Lung (tissue), 12 donors: ENCODE measurements around the gene HOXB5. TPM values are rescaled to one million over a fixed set of nuclear protein-coding genes. Genes with fewer than 3 reads are reported as not detected.

Experiments
- ATAC-seq: fragments of 200-7000 bp; cut with Tn5 transposase; one replicate; pipeline ENCODE4 v1.9.1; 2020; ENCODE audit warnings: moderate number of reproducible peaks; ENCODE audit not compliant: insufficient read depth, low FRiP score
- DNase-seq, 3 donors: peaks; one replicate each; pipeline ENCODE4 v3.0.0-alpha.2; 2013 to 2017
- H3K27ac ChIP-seq, 2 donors: one replicate each; pipeline ENCODE4 v1.5.1; 2013; ENCODE audit warnings: mild to moderate bottlenecking in 2 of 2, moderate library complexity in 2 of 2, control low read depth in 1 of 2, inconsistent platforms in 1 of 2, low read depth in 1 of 2, low read length in 1 of 2
- H3K27me3 ChIP-seq, 3 donors: one replicate each; pipeline ENCODE4 v1.5.1; 2013; ENCODE audit warnings: low read length in 2 of 3; ENCODE audit not compliant: control insufficient read depth in 3 of 3, insufficient read depth in 3 of 3
- H3K36me3 ChIP-seq, 4 donors: one replicate each; pipeline ENCODE4 v1.5.1; 2013; ENCODE audit warnings: low read length in 4 of 4, mild to moderate bottlenecking in 1 of 4, moderate library complexity in 1 of 4; ENCODE audit not compliant: control insufficient read depth in 4 of 4, insufficient read depth in 4 of 4
- H3K4me1 ChIP-seq, 5 donors: one replicate each; pipeline ENCODE4 v1.5.1; 2013; ENCODE audit warnings: low read length in 5 of 5, mild to moderate bottlenecking in 2 of 5, moderate library complexity in 1 of 5; ENCODE audit not compliant: control insufficient read depth in 5 of 5, insufficient read depth in 5 of 5
- H3K4me3 ChIP-seq: one replicate; pipeline ENCODE4 v1.5.1; 2013; ENCODE audit warnings: mild to moderate bottlenecking, control low read depth, moderate library complexity
- H3K9ac ChIP-seq, 2 donors: one replicate each; pipeline ENCODE4 v1.5.1; 2013; ENCODE audit warnings: low read length in 2 of 2, control low read depth in 1 of 2; ENCODE audit not compliant: insufficient read depth in 1 of 2
- H3K9me3 ChIP-seq, 4 donors: one replicate each; pipeline ENCODE4 v1.5.1; 2013; ENCODE audit warnings: low read length in 3 of 4, mild to moderate bottlenecking in 1 of 4, moderate library complexity in 1 of 4; ENCODE audit not compliant: control insufficient read depth in 4 of 4, insufficient read depth in 3 of 4
- WGBS, 2 donors: extraction: QIAGEN DNeasy Blood & Tissue Kit; methylation state at CpG; one replicate each; pipeline ENCODE4 v1.1.7; 2013; 5-methylcytosine and 5-hydroxymethylcytosine counted together
- polyA plus RNA-seq, 2 donors: library from polyadenylated mRNA; stranded (reverse); fragments of 200-250 nt; gene quantifications; one replicate each; pipeline ENCODE4 v1.2.1, GENCODE V29; 2013
- total RNA-seq, 2 donors: library from RNA; depleted of rRNA in 1 of 2; stranded (reverse); fragments of >200 nt in 1 of 2; gene quantifications; one replicate each; pipeline ENCODE4 v1.2.1, GENCODE V29; 2014 to 2021
- TF ChIP-seq, protein P1 (sequence below): IDR thresholded peaks from 2 replicates; pipeline ENCODE4 v1.5.1; 2012; ENCODE audit warnings: mild to moderate bottlenecking; ENCODE audit errors: control extremely low read depth, extremely low read depth
- donor health status: control.
- donor health status: control.
- donor health status: Bipolar disorder and iron deficiency.
- donor health status: healthy.
- donor health status: DM: yes; HTN: yes; CAD: no.

Gene HOXB5
- total and polyA plus RNA-seq, 4 donors: 1.8 to 2.9 (median 2.2) TPM

DNA sequence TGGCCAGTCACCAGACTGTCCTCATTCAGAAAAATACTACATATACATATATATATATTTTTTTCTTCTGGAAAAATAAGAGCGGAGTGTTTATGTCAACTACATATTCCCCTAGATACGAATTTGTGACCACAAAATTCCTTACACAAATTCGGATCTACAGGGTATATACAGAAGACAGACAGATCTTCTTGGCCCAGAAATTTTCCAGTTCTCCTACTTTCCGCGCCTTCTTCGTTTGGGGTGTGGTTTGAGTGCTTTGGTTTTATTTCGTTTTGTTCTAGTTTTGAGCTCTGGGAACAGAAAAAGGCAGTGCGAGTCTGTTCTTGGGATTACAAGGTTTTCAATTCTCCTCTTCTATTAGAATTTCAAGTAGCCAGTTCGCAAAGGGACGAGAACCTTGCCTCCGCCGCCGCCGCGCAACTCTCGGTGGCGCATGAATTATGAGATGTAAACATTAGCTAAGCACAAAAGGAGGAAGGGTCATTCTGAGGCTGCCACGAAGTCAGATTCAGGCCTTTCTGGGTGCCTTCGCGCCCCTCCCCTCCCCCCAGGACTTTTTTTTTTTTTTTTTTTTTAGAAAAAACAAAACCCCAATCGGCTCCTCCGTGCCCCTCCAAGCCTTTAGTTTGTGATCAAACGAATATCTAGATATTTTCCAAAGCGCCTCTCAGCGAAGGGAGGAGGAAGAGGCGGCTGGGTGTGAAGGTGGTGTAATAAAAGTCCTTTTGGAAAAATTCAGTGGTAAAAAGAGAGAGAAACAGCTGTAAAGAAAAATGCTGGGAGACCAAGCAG lies 13.6 kb downstream of the HOXB5 start:
- Histone ChIP-seq H3K9ac (peak overlapping the region; percentile 41 to 97), H3K27me3 (peaks cover 4 to 49% (median 16%) of the 10 kb centered on the region in 3 donors), H3K36me3 (peaks cover 0 to 13% (median 1%) of the 10 kb centered on the region in 4 donors), H3K4me1 (peaks cover 0 to 74% (median 5%) of the 10 kb centered on the region in 5 donors), H3K27ac (peak overlapping the region in 1 of 2 donors; percentile 32), H3K4me3 (no peak overlapping the region), H3K9me3 (peaks cover 0 to 2% (median 0%) of the 10 kb centered on the region in 4 donors)
- WGBS, 2 donors: 25% methylated on average over 24 to 26 of the region's 26 CpGs
- no peak for ATAC-seq
- TF ChIP-seq, protein P1, sequence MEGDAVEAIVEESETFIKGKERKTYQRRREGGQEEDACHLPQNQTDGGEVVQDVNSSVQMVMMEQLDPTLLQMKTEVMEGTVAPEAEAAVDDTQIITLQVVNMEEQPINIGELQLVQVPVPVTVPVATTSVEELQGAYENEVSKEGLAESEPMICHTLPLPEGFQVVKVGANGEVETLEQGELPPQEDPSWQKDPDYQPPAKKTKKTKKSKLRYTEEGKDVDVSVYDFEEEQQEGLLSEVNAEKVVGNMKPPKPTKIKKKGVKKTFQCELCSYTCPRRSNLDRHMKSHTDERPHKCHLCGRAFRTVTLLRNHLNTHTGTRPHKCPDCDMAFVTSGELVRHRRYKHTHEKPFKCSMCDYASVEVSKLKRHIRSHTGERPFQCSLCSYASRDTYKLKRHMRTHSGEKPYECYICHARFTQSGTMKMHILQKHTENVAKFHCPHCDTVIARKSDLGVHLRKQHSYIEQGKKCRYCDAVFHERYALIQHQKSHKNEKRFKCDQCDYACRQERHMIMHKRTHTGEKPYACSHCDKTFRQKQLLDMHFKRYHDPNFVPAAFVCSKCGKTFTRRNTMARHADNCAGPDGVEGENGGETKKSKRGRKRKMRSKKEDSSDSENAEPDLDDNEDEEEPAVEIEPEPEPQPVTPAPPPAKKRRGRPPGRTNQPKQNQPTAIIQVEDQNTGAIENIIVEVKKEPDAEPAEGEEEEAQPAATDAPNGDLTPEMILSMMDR: no peak
- peak; percentile 86 to 93 (median 92) for DNase-seq

DNA sequence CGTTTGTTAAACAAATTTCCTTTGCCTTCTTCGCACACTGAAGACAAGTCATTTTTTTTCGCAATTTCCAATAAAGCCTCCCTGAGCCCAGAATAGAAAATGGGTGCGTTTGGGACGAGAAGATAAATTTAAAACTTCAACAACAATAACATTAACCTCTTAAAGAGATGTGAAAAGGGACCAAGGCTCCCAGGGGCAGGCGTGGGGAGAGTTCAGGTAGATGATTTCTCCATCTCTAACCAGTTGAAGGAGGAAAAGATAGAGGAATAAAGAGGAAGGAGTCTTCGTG lies 14.2 kb downstream of the HOXB5 start:
- Histone ChIP-seq H3K4me1 (peaks cover 0 to 76% (median 5%) of the 10 kb centered on the region in 5 donors), H3K27ac (no peak overlapping the region), H3K36me3 (peaks cover 0 to 18% (median 1%) of the 10 kb centered on the region in 4 donors), H3K27me3 (peaks cover 4 to 49% (median 19%) of the 10 kb centered on the region in 3 donors), H3K4me3 (no peak overlapping the region), H3K9ac (peak overlapping the region; percentile 49 to 97), H3K9me3 (peaks cover 0 to 2% (median 0%) of the 10 kb centered on the region in 4 donors)
- TF ChIP-seq, protein P1: no peak
- ATAC-seq: no peak
- WGBS, 2 donors: 17 to 19% methylated on average over 7 of the region's 7 CpGs
- DNase-seq: peak in 1 of 3 donors; percentile 78

DNA sequence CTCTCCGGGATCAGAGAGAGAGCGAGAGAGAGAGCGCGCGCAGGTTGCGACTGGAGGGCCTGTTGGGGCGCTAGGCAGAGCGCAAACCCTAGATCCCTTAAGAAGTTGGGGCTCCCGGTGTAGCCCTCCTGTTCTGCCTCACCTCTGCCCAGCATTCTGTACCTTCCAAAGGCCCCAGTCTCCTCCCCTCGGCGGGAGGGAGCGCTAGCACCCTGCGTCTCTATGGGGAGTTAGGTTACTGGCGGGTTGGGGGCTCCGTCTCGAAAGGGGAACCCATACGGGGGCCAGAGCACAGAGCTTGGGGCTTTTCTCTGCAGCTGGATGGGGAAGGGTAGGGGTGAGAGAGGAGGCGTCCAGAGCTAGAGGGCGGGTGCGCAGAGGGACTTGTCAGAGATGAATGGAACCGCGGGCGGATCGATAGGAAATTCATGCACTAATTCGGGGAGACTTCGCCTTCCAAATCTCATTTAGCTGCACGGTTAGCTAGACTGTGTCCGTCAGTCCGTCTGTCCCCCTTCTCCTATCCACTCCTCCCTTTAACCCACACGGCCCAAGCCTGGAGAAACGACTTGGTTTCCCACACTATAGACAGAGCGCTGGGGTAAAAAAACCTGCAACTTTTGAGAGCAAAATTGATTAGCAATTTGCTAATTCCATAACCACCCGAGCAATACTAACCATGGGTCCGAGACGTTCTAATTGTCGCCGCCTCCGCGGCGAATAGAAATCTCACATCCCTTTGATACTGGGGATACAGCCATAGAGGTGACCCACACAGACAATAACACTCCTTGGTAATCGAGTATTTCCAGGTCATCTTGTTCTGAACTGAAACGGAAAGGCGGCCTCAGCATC lies 14.7 kb downstream of the HOXB5 start:
- peaks cover 0 to 2% (median 0%) of the 10 kb centered on the region in 4 donors for H3K9me3 ChIP-seq
- TF ChIP-seq, protein P1: no peak
- H3K4me1 ChIP-seq: peaks cover 0 to 76% (median 5%) of the 10 kb centered on the region in 5 donors
- peak overlapping the region; percentile 14 for H3K4me3 ChIP-seq
- peak in 2 of 3 donors; percentile 73 to 84 for DNase-seq
- H3K9ac ChIP-seq: peak overlapping the region; percentile 49 to 97
- ATAC-seq: no peak
- H3K27ac ChIP-seq: peak overlapping the region in 1 of 2 donors; percentile 40
- H3K36me3 ChIP-seq: peaks cover 0 to 19% (median 1%) of the 10 kb centered on the region in 4 donors
- peaks cover 4 to 51% (median 19%) of the 10 kb centered on the region in 3 donors for H3K27me3 ChIP-seq
- WGBS, 2 donors: 8 to 9% methylated on average over 43 of the region's 43 CpGs
